GM23338 (cell line): ENCODE measurements around the gene ZNF831. TPM values are rescaled to one million over a fixed set of nuclear protein-coding genes. Genes with fewer than 3 reads are reported as not detected.

Experiments used
- ATAC-seq: fragments of 200-7000 bp; cut with Tn5 transposase; 3 replicates; pipeline ENCODE4 v1.9.1; 2020
- DNase-seq: peaks from one replicate; pipeline ENCODE4 v3.0.0-alpha.2; 2015; ENCODE audit warnings: low spot score
- H2AFZ ChIP-seq: fragments of 200-600 bp; sonication (generic); 2 replicates; pipeline ENCODE4 v1.8.0; 2016; ENCODE audit warnings: antibody characterized with exemption, mild to moderate bottlenecking, moderate library complexity
- H3F3A ChIP-seq: fragments of 200-600 bp; sonication (generic); replicated peaks from 2 replicates; pipeline ENCODE4 v1.8.0; 2017; ENCODE audit warnings: antibody characterized with exemption, mixed run types, low read depth
- H3K27ac ChIP-seq: fragments of 200-600 bp; sonication (generic); 2 replicates; pipeline ENCODE4 v1.6.1; 2016; ENCODE audit warnings: low read depth
- H3K27me3 ChIP-seq: fragments of 200-600 bp; sonication (generic); 2 replicates; pipeline ENCODE4 v1.8.0; 2016; ENCODE audit warnings: mild to moderate bottlenecking, mixed run types, moderate library complexity; ENCODE audit not compliant: insufficient read depth
- H3K36me3 ChIP-seq: fragments of 200-600 bp; sonication (generic); 2 replicates; pipeline ENCODE4 v1.8.0; 2016; ENCODE audit warnings: mild to moderate bottlenecking; ENCODE audit not compliant: insufficient read depth
- H3K4me1 ChIP-seq: fragments of 200-600 bp; sonication (generic); 2 replicates; pipeline ENCODE4 v1.8.0; 2016; ENCODE audit warnings: mild to moderate bottlenecking, moderate library complexity; ENCODE audit not compliant: insufficient read depth
- H3K4me2 ChIP-seq: fragments of 200-600 bp; sonication (generic); 2 replicates; pipeline ENCODE4 v1.7.1; 2017; ENCODE audit warnings: mixed run types
- H3K4me3 ChIP-seq: fragments of 200-600 bp; sonication (generic); 2 replicates; pipeline ENCODE4 v1.6.1; 2016; ENCODE audit warnings: mixed run types
- H3K79me2 ChIP-seq: fragments of 200-600 bp; sonication (generic); replicated peaks from 2 replicates; pipeline ENCODE4 v1.8.0; 2017; ENCODE audit warnings: mild to moderate bottlenecking; ENCODE audit not compliant: insufficient read depth
- H3K9me2 ChIP-seq: fragments of 200-600 bp; sonication (generic); 2 replicates; pipeline ENCODE4 v1.8.0; 2017; ENCODE audit not compliant: insufficient read depth
- H4K20me1 ChIP-seq: fragments of 200-600 bp; sonication (generic); replicated peaks from 2 replicates; pipeline ENCODE4 v1.8.0; 2017; ENCODE audit warnings: mild to moderate bottlenecking; ENCODE audit not compliant: insufficient read depth
- H3K27ac Mint-ChIP-seq: 2 replicates; pipeline ENCODE4 v1.8.0; 2020; ENCODE audit warnings: inconsistent platforms, mild to moderate bottlenecking, moderate library complexity, mixed read lengths
- H3K27me3 Mint-ChIP-seq: 3 replicates; pipeline ENCODE4 v1.8.0; 2022; ENCODE audit warnings: low read depth, mild to moderate bottlenecking, moderate library complexity, mixed read lengths, inconsistent platforms; ENCODE audit not compliant: insufficient read depth, poor library complexity
- H3K36me3 Mint-ChIP-seq: 3 replicates; pipeline ENCODE4 v1.8.0; 2021; ENCODE audit warnings: low read depth, mild to moderate bottlenecking, inconsistent platforms, moderate library complexity, mixed read lengths
- H3K4me1 Mint-ChIP-seq: 3 replicates; pipeline ENCODE4 v1.8.0; 2020; ENCODE audit warnings: mild to moderate bottlenecking, inconsistent platforms, mixed read lengths
- H3K4me3 Mint-ChIP-seq: 3 replicates; pipeline ENCODE4 v1.8.0; 2021; ENCODE audit warnings: moderate library complexity, mild to moderate bottlenecking, inconsistent platforms, mixed read lengths
- H3K9me3 Mint-ChIP-seq: 3 replicates; pipeline ENCODE4 v1.8.0; 2020; ENCODE audit warnings: moderate library complexity, mild to moderate bottlenecking, inconsistent platforms, mixed read lengths
- CREB1 ChIP-seq: fragments of 250-450 bp; sonication (Bioruptor Pico); IDR thresholded peaks from 2 replicates; pipeline ENCODE4 v1.5.0; 2020; ENCODE audit warnings: low read depth, mild to moderate bottlenecking, moderate library complexity
- CTCF ChIP-seq, 2 experiments: fragments of 200-600 bp in 1 of 2; sonication (generic) in 1 of 2; conservative IDR thresholded peaks; 2 replicates each; pipeline versions ENCODE4 v1.5.1 to v1.6.1; 2016 to 2017; ENCODE audit warnings: antibody characterized with exemption in 2 of 2, low read depth in 2 of 2, mild to moderate bottlenecking in 2 of 2, moderate library complexity in 1 of 2
- EZH2 ChIP-seq: fragments of 200-600 bp; sonication (generic); IDR thresholded peaks from one replicate; pipeline ENCODE4 v1.8.0; 2017; ENCODE audit warnings: antibody characterized with exemption, mild to moderate bottlenecking, low read depth; ENCODE audit not compliant: unreplicated experiment
- JUNB ChIP-seq: IDR thresholded peaks from one replicate; pipeline ENCODE4 v1.6.1; 2016; ENCODE audit warnings: antibody characterized with exemption; ENCODE audit not compliant: unreplicated experiment
- REST ChIP-seq: IDR thresholded peaks from one replicate; pipeline ENCODE4 v1.6.1; 2018; ENCODE audit warnings: antibody characterized with exemption; ENCODE audit not compliant: unreplicated experiment
- ZNF331 ChIP-seq: fragments of 250-450 bp; sonication (Bioruptor Pico); IDR thresholded peaks from 2 replicates; pipeline ENCODE4 v1.5.0; 2020; ENCODE audit warnings: low read depth, mild to moderate bottlenecking, moderate library complexity
- ZNF462 ChIP-seq: fragments of 250-450 bp; sonication (Bioruptor Pico); IDR thresholded peaks from 2 replicates; pipeline ENCODE4 v1.5.0; 2020; ENCODE audit warnings: mild to moderate bottlenecking, moderate library complexity
- polyA plus RNA-seq: library from polyadenylated mRNA; unstranded; fragments of >200 nt; fragmentation: Nextera tagmentation; extraction: Ambion mirVana; gene quantifications from 2 replicates; pipeline ENCODE4 v1.2.1, GENCODE V29; 2016
- total RNA-seq: library from RNA; depleted of rRNA; stranded (reverse); fragments of >200 nt; shearing (Covaris generic); gene quantifications from 2 replicates; pipeline ENCODE4 v1.2.3, GENCODE V29; 2014
- TF ChIP-seq, protein P1 (sequence below): IDR thresholded peaks from 2 replicates; pipeline ENCODE4 v1.6.1; 2016; ENCODE audit warnings: antibody characterized with exemption

The ZNF831 gene
- total and polyA plus RNA-seq, 2 experiments from 2014 or later = not detected

GRCh38 chr20:59125332-59125731 is 38.3 kb upstream of the ZNF831 start (continued):
- TF ChIP-seq REST (no peak), CTCF (conservative IDR thresholded peaks at IDR 0.05; ENCODE audit: low read depth in 2 of 2) (no peak), JUNB (no peak), CREB1 (CRISPR knock-in tag) (no peak), EZH2 (no peak)
- TF ChIP-seq, protein P1, sequence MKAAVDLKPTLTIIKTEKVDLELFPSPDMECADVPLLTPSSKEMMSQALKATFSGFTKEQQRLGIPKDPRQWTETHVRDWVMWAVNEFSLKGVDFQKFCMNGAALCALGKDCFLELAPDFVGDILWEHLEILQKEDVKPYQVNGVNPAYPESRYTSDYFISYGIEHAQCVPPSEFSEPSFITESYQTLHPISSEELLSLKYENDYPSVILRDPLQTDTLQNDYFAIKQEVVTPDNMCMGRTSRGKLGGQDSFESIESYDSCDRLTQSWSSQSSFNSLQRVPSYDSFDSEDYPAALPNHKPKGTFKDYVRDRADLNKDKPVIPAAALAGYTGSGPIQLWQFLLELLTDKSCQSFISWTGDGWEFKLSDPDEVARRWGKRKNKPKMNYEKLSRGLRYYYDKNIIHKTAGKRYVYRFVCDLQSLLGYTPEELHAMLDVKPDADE = no peak

GRCh38 chr20:59125836-59126235 is 37.8 kb upstream of the ZNF831 start:
- no peak overlapping the region for H3K27ac Mint-ChIP-seq
- TF ChIP-seq JUNB (no peak), ZNF462 (CRISPR knock-in tag) (no peak), ZNF331 (no peak), CTCF (conservative IDR thresholded peaks at IDR 0.05; ENCODE audit: low read depth in 2 of 2) (no peak)

More at GRCh38 chr20:59125836-59126235, 37.8 kb upstream of the ZNF831 start:
- no peaks in the 10 kb centered on the region for H3K79me2 ChIP-seq
- H3K36me3 ChIP-seq = no peaks in the 10 kb centered on the region
- H3K27me3 Mint-ChIP-seq = peaks cover 8% of the 10 kb centered on the region
- H3F3A ChIP-seq = peaks cover 5% of the 10 kb centered on the region; the same call in 1 of the 2 replicates
- H3K36me3 Mint-ChIP-seq = peaks cover 14% of the 10 kb centered on the region; the same call in 2 of the 3 replicates
- no peak overlapping the region for H3K4me3 Mint-ChIP-seq
- no peaks in the 10 kb centered on the region for H4K20me1 ChIP-seq
- DNase-seq (no peak), ATAC-seq (no peak)
- peak overlapping the region; percentile 80; the same call in 1 of the 2 replicates for H2AFZ ChIP-seq
- H3K4me2 ChIP-seq = peak overlapping the region; percentile 52
- H3K27ac ChIP-seq = no peak overlapping the region
- H3K4me3 ChIP-seq = 0 out of 2 replicates have a peak overlapping the region, but pooled peaks have one; percentile 11
- H3K9me3 Mint-ChIP-seq = peaks cover 13% of the 10 kb centered on the region
- H3K4me1 Mint-ChIP-seq = peaks cover 49% of the 10 kb centered on the region
- no peaks in the 10 kb centered on the region for H3K27me3 ChIP-seq
- peaks cover 29% of the 10 kb centered on the region for H3K4me1 ChIP-seq
- peaks cover 9% of the 10 kb centered on the region; the same call in 1 of the 2 replicates for H3K9me2 ChIP-seq
